ENCODE measurements around the gene BCL2L11. TPM values are rescaled to one million over a fixed set of nuclear protein-coding genes. Genes with fewer than 3 reads are reported as not detected.
A peak's percentile ranks its signal among the peaks of the same experiment; 100 is the strongest.

The BCL2L11 gene
- total and polyA plus RNA-seq, 12 donors: 1.4 to 14.5 (median 6.8) TPM

GRCh38 chr2:111113838-111114237, 6.9 kb upstream of the BCL2L11 start:
- no peaks in the 10 kb centered on the region for H3K36me3 ChIP-seq
- ATAC-seq (no peak), DNase-seq (no peak)
- peaks cover 0 to 79% (median 50%) of the 10 kb centered on the region in 7 donors for H3K27me3 ChIP-seq
- no peak for TF ChIP-seq CTCF (IDR thresholded peaks at IDR 0.05)
- no peaks in the 10 kb centered on the region for H3K9me3 ChIP-seq
- peaks cover 0 to 24% (median 22%) of the 10 kb centered on the region in 9 donors for H3K4me1 ChIP-seq
- intact Hi-C loops (cut with DNase I): loop anchor here in 7 of 10 donors (5.0 to 10.0 kb wide), 4 partner anchors 299 to 591 kb away; no protein-coding TSS in a partner anchor
- WGBS, 2 donors: 84 to 95% methylated on average over 1 of the region's 1 CpG
- no peak overlapping the region for H3K27ac ChIP-seq
- H3K4me3 ChIP-seq: no peak overlapping the region

GRCh38 chr2:111116011-111116746, 4.5 kb upstream of the BCL2L11 start:
- peaks cover 0 to 41% (median 39%) of the 10 kb centered on the region in 9 donors for H3K4me1 ChIP-seq
- no peaks in the 10 kb centered on the region for H3K36me3 ChIP-seq
- H3K9me3 ChIP-seq: no peaks in the 10 kb centered on the region
- no peak overlapping the region for H3K27ac ChIP-seq
- intact Hi-C loops (cut with DNase I): loop anchor here in 8 of 10 donors (5.0 to 10.0 kb wide), 6 partner anchors 299 to 589 kb away; no protein-coding TSS in a partner anchor
- H3K4me3 ChIP-seq: no peak overlapping the region
- peaks cover 0 to 83% (median 58%) of the 10 kb centered on the region in 7 donors for H3K27me3 ChIP-seq
- WGBS, 2 donors: 76 to 79% methylated on average over 7 of the region's 7 CpGs
- DNase-seq: no peak
- no peak for TF ChIP-seq CTCF (IDR thresholded peaks at IDR 0.05)
- ATAC-seq: no peak

- DNase-seq: peak; percentile 73 to 74
- 4 to 6% methylated on average over 30 of the region's 30 CpGs for WGBS, 2 donors
- intact Hi-C loops (cut with DNase I): loop anchor here in 8 of 10 donors (5.0 to 10.0 kb wide), 6 partner anchors 300 to 588 kb away; no protein-coding TSS in a partner anchor
These were observed 3.7 kb upstream of the BCL2L11 start for GRCh38 chr2:111116843-111117597.

More at GRCh38 chr2:111116843-111117597, 3.7 kb upstream of the BCL2L11 start:
- Histone ChIP-seq H3K4me1 (peaks cover 0 to 49% (median 46%) of the 10 kb centered on the region in 9 donors), H3K27ac (peak overlapping the region in 1 of 10 donors; percentile 70), H3K27me3 (peaks cover 0 to 81% (median 54%) of the 10 kb centered on the region in 7 donors), H3K9me3 (no peaks in the 10 kb centered on the region), H3K4me3 (peak overlapping the region in 9 of 10 donors; percentile 36 to 96 (median 83)), H3K36me3 (no peaks in the 10 kb centered on the region)
- peak; percentile 37 to 79 (median 68) for ATAC-seq
- peak; percentile 79 to 95 (median 89) for TF ChIP-seq CTCF (IDR thresholded peaks at IDR 0.05)
